ENCODE measurements around the gene CAMK1D.

DNA sequence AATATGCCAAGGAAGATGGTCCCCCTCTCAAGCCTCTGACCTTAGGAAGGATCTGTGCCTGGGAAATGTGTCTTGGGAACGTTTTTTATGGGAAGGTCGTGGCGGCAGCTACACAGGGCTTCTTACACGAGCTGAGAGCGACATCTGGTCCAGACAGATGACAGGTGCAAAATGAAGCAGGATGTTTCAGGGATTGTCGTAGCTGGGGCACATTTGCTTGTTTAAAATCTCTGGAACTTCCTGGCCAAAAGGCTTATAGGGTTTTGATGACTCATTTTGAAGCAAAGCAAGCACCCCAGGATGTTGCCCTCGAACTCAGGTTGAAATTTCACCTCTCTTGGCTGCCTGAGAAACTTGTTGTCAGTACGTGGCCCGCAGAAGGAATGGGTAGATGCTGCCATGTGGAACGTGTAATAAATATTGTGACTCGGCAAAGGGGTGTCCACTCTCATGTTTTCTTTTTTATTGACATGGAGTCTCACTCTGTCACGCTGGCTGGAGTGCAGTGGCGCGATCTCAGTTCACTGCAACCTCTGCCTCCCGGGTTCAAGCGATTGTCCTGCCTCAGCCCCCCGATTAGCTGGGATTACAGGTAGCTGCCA lies 117.5 kb downstream of the CAMK1D start:
- TF ChIP-seq, protein P1, sequence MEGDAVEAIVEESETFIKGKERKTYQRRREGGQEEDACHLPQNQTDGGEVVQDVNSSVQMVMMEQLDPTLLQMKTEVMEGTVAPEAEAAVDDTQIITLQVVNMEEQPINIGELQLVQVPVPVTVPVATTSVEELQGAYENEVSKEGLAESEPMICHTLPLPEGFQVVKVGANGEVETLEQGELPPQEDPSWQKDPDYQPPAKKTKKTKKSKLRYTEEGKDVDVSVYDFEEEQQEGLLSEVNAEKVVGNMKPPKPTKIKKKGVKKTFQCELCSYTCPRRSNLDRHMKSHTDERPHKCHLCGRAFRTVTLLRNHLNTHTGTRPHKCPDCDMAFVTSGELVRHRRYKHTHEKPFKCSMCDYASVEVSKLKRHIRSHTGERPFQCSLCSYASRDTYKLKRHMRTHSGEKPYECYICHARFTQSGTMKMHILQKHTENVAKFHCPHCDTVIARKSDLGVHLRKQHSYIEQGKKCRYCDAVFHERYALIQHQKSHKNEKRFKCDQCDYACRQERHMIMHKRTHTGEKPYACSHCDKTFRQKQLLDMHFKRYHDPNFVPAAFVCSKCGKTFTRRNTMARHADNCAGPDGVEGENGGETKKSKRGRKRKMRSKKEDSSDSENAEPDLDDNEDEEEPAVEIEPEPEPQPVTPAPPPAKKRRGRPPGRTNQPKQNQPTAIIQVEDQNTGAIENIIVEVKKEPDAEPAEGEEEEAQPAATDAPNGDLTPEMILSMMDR (IDR thresholded peaks at IDR 0.05; ENCODE audit: low read depth, low read length, poor library complexity, severe bottlenecking), result no peak
- no peak for TF ChIP-seq EZH2phosphoT487 (IDR thresholded peaks at IDR 0.05; ENCODE audit: borderline replicate concordance, low read length)

All from DOHH2 (cell line).